HEK293 (cell line): ENCODE measurements around the gene NCKAP5.

ENCODE experiments used
- CTCF ChIA-PET: fragments of 350-600 bp; formaldehyde crosslinking; extraction: SDS; loops from one replicate; lab custom pipeline; 2021; ENCODE audit warnings: antibody characterized with exemption; lab: Yijun Ruan, JAX
- POLR2A ChIA-PET: fragments of 300-600 bp; formaldehyde crosslinking; extraction: SDS; loops from one replicate; lab custom pipeline; 2020; ENCODE audit warnings: antibody characterized with exemption, inconsistent platforms; lab: Yijun Ruan, JAX
- H3K27ac ChIP-seq: fragments of 200-500 bp; sonication (Bioruptor generic); 2 replicates; pipeline ENCODE4 v1.5.1; 2014; ENCODE audit warnings: low read depth, low read length, control low read depth, inconsistent platforms; ENCODE audit errors: extremely low read depth
- H3K36me3 ChIP-seq, 2 experiments: fragments of 200-500 bp in 1 of 2; sonication (Bioruptor generic) in 1 of 2; 1 replicate in 1 of 2; 2 replicates in 1 of 2; pipeline ENCODE4 v1.5.1; 2014 to 2017; ENCODE audit warnings: inconsistent platforms in 2 of 2, low read length in 2 of 2; ENCODE audit not compliant: control insufficient read depth in 2 of 2, insufficient read depth in 1 of 2
- H3K4me1 ChIP-seq: fragments of 200-500 bp; sonication (Bioruptor generic); 2 replicates; pipeline ENCODE4 v1.5.1; 2014; ENCODE audit warnings: mild to moderate bottlenecking, low read length, inconsistent platforms; ENCODE audit not compliant: control insufficient read depth, insufficient read depth
- H3K4me3 ChIP-seq: 2 replicates; pipeline ENCODE4 v1.5.1; 2011; ENCODE audit warnings: low read depth, mild to moderate bottlenecking, control low read depth, low read length, moderate library complexity
- H3K9me3 ChIP-seq: fragments of 200-500 bp; sonication (Bioruptor generic); 2 replicates; pipeline ENCODE4 v1.5.1; 2014; ENCODE audit warnings: low read depth, low read length, inconsistent platforms; ENCODE audit not compliant: control insufficient read depth, insufficient read depth
- BCL11A ChIP-seq: fragments of 450-650 bp; formaldehyde crosslinking; IDR thresholded peaks from 2 replicates; pipeline ENCODE4 v1.5.1; 2016; ENCODE audit warnings: low read depth, missing biosample characterization, missing genetic modification characterization
- MYNN ChIP-seq: fragments of 450-650 bp; formaldehyde crosslinking; IDR thresholded peaks from 2 replicates; pipeline ENCODE4 v1.5.1; 2016; ENCODE audit warnings: missing biosample characterization, missing genetic modification characterization, borderline replicate concordance
- OSR2 ChIP-seq: fragments of 450-650 bp; formaldehyde crosslinking; IDR thresholded peaks from 2 replicates; pipeline ENCODE4 v1.5.1; 2016; ENCODE audit warnings: missing biosample characterization, missing genetic modification characterization
- SETDB1 ChIP-seq: IDR thresholded peaks from one replicate; pipeline ENCODE4 v1.6.1; 2017; ENCODE audit warnings: mild to moderate bottlenecking, low read length, moderate library complexity, mixed read lengths; ENCODE audit not compliant: insufficient read length
- WT1 ChIP-seq: fragments of 450-650 bp; formaldehyde crosslinking; IDR thresholded peaks from 2 replicates; pipeline ENCODE4 v1.5.1; 2016; ENCODE audit warnings: missing biosample characterization, missing genetic modification characterization
- ZBTB11 ChIP-seq: fragments of 450-650 bp; formaldehyde crosslinking; conservative IDR thresholded peaks from 2 replicates; pipeline ENCODE4 v1.5.1; 2016; ENCODE audit warnings: low read depth, missing biosample characterization, missing genetic modification characterization
- ZNF121 ChIP-seq: fragments of 450-650 bp; formaldehyde crosslinking; IDR thresholded peaks from 2 replicates; pipeline ENCODE4 v1.5.1; 2016; ENCODE audit warnings: missing biosample characterization, missing genetic modification characterization
- ZNF138 ChIP-seq: fragments of 450-650 bp; formaldehyde crosslinking; IDR thresholded peaks from 2 replicates; pipeline ENCODE4 v1.5.1; 2016; ENCODE audit warnings: missing biosample characterization, missing genetic modification characterization, borderline replicate concordance
- ZNF155 ChIP-seq: fragments of 450-650 bp; formaldehyde crosslinking; IDR thresholded peaks from 2 replicates; pipeline ENCODE4 v1.5.1; 2016; ENCODE audit warnings: missing biosample characterization, missing genetic modification characterization
- ZNF16 ChIP-seq: fragments of 450-650 bp; formaldehyde crosslinking; IDR thresholded peaks from 2 replicates; pipeline ENCODE4 v1.5.1; 2016; ENCODE audit warnings: low read depth, missing biosample characterization, missing genetic modification characterization
- ZNF174 ChIP-seq: fragments of 450-650 bp; formaldehyde crosslinking; IDR thresholded peaks from 2 replicates; pipeline ENCODE4 v1.5.0; 2017; ENCODE audit warnings: missing biosample characterization, mild to moderate bottlenecking, missing genetic modification characterization
- ZNF19 ChIP-seq: fragments of 450-650 bp; formaldehyde crosslinking; IDR thresholded peaks from 2 replicates; pipeline ENCODE4; 2016; ENCODE audit warnings: missing biosample characterization, missing genetic modification characterization, low read depth
- ZNF341 ChIP-seq: fragments of 450-650 bp; formaldehyde crosslinking; IDR thresholded peaks from 2 replicates; pipeline ENCODE4; 2016; ENCODE audit warnings: low read depth, missing biosample characterization, missing genetic modification characterization
- ZNF354C ChIP-seq: fragments of 450-650 bp; formaldehyde crosslinking; IDR thresholded peaks from 2 replicates; pipeline ENCODE4 v1.5.1; 2016; ENCODE audit warnings: missing biosample characterization, missing genetic modification characterization, low read depth, borderline replicate concordance
- ZNF558 ChIP-seq: fragments of 450-650 bp; formaldehyde crosslinking; IDR thresholded peaks from 2 replicates; pipeline ENCODE4 v1.5.1; 2016; ENCODE audit warnings: missing biosample characterization, missing genetic modification characterization
- ZNF600 ChIP-seq: fragments of 450-650 bp; formaldehyde crosslinking; IDR thresholded peaks from 2 replicates; pipeline ENCODE4 v1.5.1; 2016; ENCODE audit warnings: missing biosample characterization, missing genetic modification characterization
- ZNF623 ChIP-seq: fragments of 450-650 bp; formaldehyde crosslinking; IDR thresholded peaks from 2 replicates; pipeline ENCODE4 v1.5.1; 2016; ENCODE audit warnings: missing biosample characterization, missing genetic modification characterization
- ZSCAN18 ChIP-seq: fragments of 450-650 bp; formaldehyde crosslinking; IDR thresholded peaks from 2 replicates; pipeline ENCODE4 v1.5.1; 2016; ENCODE audit warnings: missing biosample characterization, missing genetic modification characterization
- TF ChIP-seq, protein P1 (sequence below): fragments of 450-650 bp; formaldehyde crosslinking; IDR thresholded peaks from 2 replicates; pipeline ENCODE4 v1.5.1; 2016; ENCODE audit warnings: missing biosample characterization, missing genetic modification characterization

Gene NCKAP5

DNA sequence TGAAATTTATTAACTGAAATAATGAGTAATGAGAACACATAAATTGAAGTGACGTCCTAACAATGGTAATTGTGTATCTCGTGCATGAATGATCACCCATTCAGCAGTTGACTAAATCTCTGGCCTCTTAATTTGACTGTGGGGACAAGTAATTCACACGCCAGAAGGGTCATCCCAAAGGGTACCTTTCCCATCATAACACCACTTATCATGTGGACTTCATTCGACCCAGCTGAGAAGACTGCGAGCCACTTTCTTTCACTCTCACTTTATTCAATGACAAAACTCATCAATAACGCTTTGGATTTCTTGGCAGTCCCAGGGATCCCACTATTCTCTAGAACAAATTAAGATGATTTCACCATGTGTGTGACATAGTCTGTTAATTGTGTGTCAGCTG lies 835.6 kb downstream of the NCKAP5 start:
- POLR2A ChIA-PET: no interaction called here

DNA sequence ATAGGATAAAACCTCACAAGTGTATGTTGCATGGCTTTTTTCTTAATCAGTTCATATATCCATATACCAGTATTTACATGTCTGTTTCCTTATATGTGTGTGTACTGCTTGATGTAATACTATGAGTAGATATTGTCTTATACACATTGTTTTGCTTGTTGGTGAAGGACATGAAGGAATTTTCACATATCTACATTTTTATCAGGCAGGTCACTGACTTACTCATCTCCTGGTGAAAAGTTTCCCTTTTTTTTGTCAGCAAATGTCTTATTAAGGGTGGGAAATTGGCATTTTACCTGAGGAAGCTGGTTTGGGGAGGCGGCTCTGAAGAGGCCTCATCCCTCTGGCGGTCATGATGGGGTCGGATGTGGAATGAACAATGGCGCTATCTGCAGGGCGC lies 836.8 kb downstream of the NCKAP5 start:
- Histone ChIP-seq H3K4me3 (no peak overlapping the region), H3K9me3 (no peaks in the 10 kb centered on the region), H3K4me1 (no peaks in the 10 kb centered on the region), H3K27ac (no peak overlapping the region), H3K36me3 (no peaks in the 10 kb centered on the region)
- ChIA-PET POLR2A (no interaction called here), CTCF (no interaction called here)
- no peak for TF ChIP-seq ZNF121
- TF ChIP-seq ZNF600: no peak
- TF ChIP-seq ZNF155 (tag by site-specific recombination): no peak
- no peak for TF ChIP-seq ZNF138 (tag by site-specific recombination)
- TF ChIP-seq ZNF623 (tag by site-specific recombination): no peak
- no peak for TF ChIP-seq ZNF174 (tag by site-specific recombination)
- no peak for TF ChIP-seq ZBTB11
- TF ChIP-seq MYNN (tag by site-specific recombination): no peak
- TF ChIP-seq SETDB1: no peak
- no peak for TF ChIP-seq ZNF558
- no peak for TF ChIP-seq ZNF16
- no peak for TF ChIP-seq WT1 (tag by site-specific recombination)

More for the DNA sequence above, 835.6 kb downstream of the NCKAP5 start:
- no peak overlapping the region for H3K27ac ChIP-seq
- TF ChIP-seq ZNF354C (tag by site-specific recombination): no peak
- TF ChIP-seq ZNF341 (tag by site-specific recombination): no peak
- TF ChIP-seq ZSCAN18 (tag by site-specific recombination): no peak
- H3K9me3 ChIP-seq: no peaks in the 10 kb centered on the region
- no peaks in the 10 kb centered on the region for H3K4me1 ChIP-seq
- CTCF ChIA-PET: interaction anchor here (0.6 kb wide), 1 partner anchor 82 kb away, joined by 3 read pairs; no protein-coding TSS in a partner anchor
- no peaks in the 10 kb centered on the region for H3K36me3 ChIP-seq
- H3K4me3 ChIP-seq: no peak overlapping the region

GRCh38 chr2:132730611-132731010 lies 837.7 kb downstream of the NCKAP5 start:
- no peaks in the 10 kb centered on the region for H3K4me1 ChIP-seq
- no peaks in the 10 kb centered on the region for H3K9me3 ChIP-seq
- ChIA-PET POLR2A (no interaction called here), CTCF (no interaction called here)
- no peak overlapping the region for H3K4me3 ChIP-seq
- H3K27ac ChIP-seq: no peak overlapping the region
- no peaks in the 10 kb centered on the region for H3K36me3 ChIP-seq
- TF ChIP-seq ZNF19 (tag by site-specific recombination) (no peak), BCL11A (no peak), ZNF174 (tag by site-specific recombination) (no peak), OSR2 (tag by site-specific recombination) (no peak), ZBTB11 (no peak)
- TF ChIP-seq, protein P1, sequence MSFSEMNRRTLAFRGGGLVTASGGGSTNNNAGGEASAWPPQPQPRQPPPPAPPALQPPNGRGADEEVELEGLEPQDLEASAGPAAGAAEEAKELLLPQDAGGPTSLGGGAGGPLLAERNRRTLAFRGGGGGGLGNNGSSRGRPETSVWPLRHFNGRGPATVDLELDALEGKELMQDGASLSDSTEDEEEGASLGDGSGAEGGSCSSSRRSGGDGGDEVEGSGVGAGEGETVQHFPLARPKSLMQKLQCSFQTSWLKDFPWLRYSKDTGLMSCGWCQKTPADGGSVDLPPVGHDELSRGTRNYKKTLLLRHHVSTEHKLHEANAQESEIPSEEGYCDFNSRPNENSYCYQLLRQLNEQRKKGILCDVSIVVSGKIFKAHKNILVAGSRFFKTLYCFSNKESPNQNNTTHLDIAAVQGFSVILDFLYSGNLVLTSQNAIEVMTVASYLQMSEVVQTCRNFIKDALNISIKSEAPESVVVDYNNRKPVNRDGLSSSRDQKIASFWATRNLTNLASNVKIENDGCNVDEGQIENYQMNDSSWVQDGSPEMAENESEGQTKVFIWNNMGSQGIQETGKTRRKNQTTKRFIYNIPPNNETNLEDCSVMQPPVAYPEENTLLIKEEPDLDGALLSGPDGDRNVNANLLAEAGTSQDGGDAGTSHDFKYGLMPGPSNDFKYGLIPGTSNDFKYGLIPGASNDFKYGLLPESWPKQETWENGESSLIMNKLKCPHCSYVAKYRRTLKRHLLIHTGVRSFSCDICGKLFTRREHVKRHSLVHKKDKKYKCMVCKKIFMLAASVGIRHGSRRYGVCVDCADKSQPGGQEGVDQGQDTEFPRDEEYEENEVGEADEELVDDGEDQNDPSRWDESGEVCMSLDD (tag by site-specific recombination): no peak
- TF ChIP-seq, all 188 proteins: peak for 0
